Amniotic epithelial cell (primary cell): Measurements from ENCODE around the gene CDC42BPB.
"Not testable (repeated sequence)": the region's sequence is repeated elsewhere in the genome, so short reads cannot be mapped to it uniquely, and the experiment has no call there.

ENCODE experiments used
- DNase-seq: peaks from one replicate; pipeline ENCODE4 v3.0.0-alpha.2; 2010; ENCODE audit warnings: low read depth

Gene CDC42BPB

DNA sequence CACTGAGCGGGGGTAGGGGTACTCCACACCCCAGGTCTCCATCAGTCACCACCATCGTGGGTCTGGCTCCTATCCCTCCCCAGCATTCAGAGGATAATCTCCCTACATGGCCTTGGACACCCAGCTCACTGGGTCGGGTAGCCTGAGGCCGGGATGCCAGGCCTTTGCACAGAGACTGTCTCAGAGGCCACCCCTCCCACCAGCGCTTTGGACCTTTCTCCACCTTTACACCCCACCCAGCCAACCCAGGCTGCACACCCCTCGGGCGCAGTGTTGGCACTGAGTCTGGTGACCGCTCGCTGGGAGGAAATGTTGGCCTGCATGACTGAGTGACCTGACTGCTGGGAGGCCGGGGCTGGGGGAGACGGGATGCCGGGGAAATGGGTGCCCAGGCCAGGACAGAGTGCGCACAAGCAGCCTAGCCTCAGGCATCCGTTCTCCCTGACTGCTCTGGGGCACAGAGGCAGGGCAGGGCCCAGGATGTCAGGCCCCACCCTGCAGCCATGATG is 16.1 kb upstream of the CDC42BPB start:
- no peak for DNase-seq

DNA sequence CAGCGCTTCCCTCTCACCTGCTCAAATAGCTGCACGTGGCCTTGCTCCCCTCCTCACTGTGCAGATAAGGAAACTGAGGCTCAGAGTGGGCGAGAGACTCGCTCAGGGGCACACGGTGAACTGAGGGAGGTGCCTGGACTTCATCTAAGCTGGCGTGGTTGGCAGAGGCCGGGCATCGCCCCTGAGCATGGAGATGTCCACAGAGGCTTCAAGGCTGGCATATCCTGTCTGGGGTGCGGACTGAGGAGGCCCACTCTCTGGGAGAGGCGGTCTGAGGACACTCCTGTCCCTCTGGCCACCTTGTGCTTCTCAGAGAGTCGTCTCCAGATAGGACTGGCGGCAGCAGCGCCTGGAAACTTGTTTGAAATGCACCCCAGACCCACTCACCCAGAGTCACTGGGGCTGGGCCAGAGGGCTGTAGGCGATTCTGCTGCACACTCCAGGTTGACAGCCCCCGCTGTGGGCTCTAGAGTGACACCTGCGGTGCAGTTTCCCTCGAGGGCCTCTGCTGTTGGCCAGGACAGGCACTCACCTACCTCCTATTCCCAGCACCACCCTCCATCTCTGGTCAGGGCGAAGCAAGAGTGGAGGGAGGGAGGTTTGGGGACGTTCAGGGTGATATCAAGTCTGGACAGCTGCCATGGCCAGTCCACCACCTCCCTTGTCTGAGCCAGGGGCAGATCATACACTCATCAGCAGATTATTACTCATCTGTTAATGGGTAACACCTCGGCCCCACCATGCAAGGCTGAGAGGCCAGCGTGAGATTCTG is 15.4 kb upstream of the CDC42BPB start:
- DNase-seq, result no peak

DNA sequence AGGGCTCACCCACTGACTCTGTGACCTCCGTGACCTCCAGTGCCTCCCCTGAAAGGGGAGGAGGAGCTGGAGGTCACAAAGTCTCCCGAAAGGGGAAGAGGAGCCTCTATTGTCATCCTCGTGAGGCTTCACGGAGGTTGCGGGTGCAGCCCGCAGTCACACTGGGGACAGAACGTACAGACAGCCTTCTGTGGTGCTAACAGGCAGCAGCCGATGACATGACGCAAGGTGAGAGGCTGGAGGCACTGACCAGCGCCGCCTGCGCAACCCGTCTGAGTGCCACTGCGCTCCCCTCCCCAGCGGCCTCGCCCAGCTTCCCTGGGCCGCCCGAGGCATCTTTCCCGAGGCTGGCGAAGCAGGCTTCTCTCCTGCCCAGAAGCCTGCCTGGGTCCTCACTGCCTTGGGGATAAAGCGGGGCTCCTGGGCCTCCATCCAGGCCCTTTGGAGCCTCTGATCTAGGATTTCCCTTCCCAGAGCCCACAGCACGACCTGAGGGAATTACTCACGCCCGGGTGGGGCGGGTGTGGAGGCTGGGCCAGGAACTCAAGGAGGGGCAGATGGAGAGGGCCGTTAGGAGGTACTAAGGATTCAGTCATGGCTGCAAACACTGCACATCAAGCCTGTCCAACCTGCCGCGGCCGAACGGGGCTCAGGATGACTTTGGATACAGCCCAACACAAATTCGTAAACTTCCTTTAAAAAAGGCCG is 14.3 kb upstream of the CDC42BPB start:
- DNase-seq, result no peak

DNA sequence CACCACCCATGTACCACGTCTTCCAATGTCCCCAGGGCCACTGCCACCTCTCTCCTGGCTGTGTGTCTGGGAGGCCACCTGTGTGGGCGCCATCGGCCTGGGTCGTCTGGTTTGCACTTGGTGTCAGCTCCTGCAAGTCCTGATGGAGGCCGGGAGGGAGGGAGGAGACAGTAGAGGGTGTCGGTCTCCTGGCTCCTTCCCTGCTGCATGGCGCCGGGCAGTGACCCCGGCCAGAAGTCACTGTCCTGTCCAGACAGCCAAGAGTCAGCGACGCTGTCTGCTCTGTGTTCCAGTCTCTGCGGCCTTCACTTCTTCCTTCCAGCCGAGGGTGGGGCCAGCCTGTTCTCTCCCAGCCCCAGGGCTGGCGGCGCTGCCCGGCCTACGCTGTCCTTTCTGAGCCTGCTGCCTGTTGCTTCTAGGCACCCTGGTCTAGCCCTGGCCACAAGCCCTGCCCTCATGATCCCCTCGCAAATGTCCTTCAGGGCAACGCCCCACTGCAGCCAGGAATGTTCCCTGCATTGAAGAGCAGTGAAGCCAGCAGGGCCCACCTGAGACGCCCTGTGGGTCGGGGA is 13.7 kb upstream of the CDC42BPB start:
- no peak for DNase-seq

DNA sequence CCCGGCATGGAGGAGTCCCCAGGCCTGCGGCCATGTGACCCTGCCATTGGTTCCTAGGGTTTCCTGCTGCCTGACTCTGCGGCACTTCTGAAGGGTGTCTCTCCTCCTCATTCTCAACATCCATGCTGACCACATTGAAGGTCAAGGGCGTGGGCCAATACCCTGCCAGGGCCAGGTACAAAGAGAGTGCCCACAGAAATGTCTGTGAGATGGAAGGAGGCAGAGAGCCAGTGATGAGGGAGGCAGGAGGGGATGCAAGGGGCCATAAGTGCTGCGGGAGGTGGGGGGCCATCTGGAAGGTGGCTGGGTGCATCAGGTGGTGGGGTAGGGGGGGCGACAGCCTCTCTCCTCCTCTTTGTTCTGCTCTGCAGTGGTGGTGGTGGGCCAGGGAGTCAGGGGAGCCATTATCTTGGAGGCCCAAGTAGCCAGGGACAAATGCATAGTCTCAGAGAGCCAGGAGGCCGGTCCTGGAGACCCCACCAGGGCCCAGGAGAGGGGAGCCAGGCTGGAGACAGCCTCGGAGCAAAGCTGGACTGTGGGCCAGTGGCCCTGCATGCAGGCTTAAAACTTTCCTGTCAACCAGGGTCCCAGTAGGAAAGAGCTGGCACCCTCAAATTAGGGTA is 13.0 kb upstream of the CDC42BPB start:
- no peak for DNase-seq

DNA sequence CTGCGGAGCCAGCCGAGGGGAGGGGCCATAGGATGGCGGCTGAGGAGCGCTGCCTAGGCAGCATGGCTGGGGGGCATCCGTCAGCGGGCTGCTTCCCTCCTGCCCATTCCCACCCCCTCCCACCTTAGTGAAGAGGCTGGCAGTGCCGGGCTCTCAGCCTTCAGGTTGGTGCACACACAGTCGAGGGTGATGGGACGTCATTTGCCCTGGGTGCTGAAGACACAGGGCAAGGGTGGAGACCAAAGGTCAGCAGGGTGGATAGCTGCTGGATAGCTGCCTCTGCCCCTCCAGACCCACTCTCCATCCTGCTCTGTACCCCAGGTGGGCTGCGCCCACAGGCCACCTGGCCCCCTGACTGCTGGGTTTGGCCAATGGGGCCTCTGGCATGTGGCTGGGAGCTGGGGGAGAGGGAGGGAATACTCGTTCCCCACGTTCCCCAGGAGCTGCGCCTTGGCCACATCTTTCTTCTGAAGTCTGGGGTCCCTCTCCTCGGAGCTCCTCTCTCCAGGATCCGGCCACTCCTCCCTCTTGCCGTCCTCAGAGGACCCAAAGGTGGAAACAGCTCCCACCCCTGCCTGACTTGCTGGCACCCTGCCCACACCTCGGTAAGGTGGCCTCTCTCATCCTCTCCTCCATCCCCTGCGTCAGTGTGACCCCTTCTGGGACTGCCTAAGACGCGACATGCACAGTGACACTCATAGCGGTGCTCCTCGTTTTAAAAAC is 11.2 kb upstream of the CDC42BPB start:
- DNase-seq, result no peak

DNA sequence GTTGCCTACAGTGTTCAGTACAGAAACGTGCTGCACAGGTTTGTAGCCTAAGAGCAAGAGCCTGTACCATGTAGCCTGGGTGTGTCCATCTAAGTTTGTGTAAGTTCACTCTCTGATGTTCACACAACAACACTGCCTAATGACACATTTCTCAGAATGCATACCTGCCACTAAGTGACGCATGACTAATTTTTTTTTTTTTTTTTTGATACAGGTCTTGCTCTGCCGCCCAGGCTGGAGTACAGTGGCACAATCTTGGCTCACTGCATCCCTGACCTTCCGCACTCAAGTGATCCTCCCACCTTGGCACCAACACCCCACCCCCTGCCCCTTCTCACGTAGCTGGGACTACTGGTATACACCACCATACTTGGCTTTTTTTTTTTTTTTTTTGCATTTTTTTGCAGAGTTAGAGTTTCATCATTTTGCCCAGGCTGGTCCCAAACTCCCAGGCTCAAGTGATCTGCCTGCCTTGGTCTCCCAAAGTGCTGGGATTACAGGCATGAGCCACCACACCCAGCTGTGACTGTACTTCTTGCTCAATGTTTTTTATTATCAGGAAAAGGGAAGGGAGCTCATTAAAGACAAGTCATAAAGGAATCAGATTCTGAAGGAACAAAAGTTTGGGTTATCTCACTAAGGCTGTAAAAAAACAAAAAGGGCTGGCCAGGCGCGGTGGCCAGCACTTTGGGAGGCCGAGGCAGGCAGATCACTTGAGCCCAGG is 10.0 kb upstream of the CDC42BPB start:
- DNase-seq, result peak; percentile 63

DNA sequence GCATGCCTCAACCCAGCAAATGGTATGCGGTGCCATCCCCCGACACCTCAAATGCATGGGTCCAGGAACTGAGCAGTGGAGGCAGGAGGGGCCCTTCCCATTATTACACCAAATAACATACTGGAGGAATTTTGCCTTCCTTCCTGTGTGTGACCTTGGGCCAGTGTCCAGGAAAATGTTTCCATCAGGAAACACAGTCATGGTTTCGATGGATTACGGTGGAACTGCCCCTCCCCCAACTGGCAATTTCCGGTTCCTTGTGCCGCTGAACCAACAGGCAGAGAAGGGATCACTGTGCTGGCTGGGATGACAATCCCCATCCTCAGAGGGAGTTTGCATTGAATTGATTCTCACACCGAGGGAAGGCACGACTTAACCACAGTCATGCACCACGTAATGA is 9.1 kb upstream of the CDC42BPB start:
- DNase-seq, result no peak

DNA sequence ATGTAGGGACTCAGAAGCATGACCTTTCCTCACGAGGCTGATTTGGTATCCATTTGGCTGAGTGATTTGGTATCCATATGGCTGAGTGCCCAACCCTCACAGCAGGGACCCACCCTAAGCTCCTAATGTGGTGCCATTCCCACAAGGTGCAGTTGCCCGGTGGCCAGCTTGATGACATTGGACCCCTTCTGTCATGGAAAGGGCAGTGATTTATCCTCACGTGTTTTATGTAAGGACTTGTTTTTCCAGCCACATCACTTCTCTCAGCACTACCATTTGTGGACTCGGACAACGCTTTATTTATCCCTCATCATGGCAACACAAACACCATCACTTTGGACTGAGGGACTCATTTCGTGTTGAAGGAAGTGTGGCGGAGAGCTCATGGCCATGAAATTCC is 8.5 kb upstream of the CDC42BPB start:
- DNase-seq, result no peak

DNA sequence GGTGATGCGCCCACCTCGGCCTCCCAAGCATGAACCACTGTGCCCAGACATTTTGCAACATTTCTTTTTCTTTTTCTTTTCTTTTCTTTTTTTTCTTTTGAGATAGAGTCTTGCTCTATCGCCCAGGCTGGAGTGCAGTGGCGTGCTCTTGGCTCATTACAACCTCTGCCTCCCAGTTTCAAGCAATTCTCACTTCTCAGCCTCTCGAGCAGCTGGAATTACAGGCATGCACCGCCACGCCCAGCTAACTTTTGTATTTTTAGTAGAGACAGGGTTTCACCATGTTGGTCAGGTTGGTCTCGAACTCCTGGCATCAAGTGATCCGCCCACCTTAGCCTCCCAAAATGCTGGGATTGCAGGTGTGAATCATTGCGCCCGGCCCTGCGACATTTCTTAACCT is 7.6 kb upstream of the CDC42BPB start:
- no peak for DNase-seq

DNA sequence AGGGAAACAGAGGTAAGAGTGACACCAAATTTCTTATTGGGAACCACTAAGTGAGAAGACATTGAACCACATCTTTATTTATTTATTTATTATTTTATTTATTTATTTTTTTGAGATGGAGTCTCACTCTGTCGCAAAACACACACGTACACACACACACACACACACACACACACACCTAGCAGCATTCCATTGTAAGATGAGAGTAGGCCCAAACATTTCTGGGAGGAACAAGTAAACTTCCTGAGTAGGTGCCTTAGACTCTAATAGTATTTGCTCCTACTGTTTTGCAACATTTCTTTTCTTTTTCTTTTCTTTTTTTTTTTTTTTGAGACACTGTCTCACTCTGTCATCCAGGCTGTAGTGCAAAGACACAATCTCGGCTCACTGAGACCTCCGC is 7.1 kb upstream of the CDC42BPB start:
- DNase-seq, result no peak

DNA sequence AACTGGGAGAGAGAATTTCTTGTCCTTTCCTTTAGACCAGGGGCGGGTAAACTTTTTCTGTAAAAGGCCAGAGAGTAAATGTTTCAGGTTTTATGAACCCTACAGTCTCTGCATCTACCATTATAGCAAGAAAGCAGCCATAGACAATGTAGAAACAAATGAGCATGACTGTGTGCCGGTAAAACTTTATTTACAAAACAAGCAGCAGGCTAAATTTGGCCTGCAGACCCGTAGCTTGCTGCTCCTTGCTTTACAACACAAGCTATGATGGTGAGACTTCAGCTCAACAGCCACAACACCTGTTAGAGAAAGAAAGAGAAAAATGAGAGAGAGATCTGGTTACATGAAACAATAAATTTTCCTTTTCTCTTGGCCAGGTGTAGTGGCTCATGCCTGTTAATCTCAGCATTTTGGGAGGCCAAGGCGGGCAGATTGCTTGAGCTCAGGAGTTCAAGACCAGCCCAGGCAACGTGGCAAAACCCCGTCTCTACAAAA is 4.2 kb upstream of the CDC42BPB start:
- DNase-seq, result no peak

DNA sequence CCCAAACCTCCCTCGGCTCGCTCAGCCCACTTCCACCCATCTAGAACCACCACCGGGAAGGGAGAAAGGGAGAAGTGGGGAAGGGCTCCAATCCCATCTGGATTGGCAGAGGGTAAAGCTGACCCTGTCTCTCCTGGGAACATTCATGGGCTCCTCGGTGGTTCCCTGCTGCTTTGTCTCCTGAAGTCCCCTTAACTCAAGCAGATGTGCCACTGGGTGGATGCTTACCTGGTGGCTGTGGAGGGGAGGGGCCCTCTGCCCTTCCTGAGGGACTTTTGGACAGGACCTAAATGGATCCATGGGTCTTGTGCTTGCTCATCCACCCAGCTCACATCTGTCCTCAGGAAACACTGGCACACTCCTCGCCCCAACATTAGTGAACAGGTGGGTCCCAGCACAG is 2.2 kb upstream of the CDC42BPB start:
- no peak for DNase-seq

DNA sequence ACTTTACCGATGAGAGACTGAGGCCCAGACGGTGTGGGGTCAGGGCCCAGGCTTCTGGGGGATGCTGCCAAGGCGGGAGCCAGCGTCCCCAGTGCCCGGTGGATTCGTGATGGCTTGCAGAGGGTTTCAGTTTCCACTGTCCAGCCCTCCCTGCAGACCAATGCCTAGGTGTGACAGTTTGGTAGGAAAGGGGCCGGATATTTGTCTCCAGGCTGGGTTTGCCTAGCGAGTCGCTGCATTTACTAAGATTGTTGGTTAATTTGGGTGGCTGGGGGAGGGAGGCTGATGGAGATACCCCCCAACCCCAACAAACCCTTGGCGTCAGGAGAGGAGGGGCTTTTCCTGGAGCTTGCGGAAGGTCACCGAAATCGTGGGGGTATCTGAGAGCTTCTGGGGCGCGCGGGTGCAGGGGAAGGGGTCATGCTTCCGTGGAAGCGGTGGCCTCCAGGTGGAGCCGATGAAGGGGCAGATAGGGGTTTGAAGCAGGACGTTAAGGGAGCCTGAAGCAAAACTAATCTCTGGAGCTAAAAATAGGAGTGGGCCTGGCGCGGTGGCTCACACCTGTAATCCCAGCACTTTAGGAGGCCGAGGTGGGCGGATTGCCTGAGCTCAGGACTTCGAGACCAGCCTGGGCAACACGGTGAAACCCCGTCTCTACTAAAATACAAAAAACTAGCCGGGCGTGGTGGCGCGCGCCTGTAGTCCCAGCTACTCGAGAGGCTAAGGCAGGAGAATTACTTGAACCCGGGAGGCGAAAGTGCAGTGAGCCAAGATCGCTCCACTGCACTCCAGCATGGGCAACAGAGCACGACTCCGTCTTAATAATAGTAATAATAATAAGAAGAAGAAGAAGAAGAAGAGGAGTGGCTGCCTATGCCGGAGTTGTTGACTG is 1.1 kb upstream of the CDC42BPB start:
- no peak for DNase-seq

DNA sequence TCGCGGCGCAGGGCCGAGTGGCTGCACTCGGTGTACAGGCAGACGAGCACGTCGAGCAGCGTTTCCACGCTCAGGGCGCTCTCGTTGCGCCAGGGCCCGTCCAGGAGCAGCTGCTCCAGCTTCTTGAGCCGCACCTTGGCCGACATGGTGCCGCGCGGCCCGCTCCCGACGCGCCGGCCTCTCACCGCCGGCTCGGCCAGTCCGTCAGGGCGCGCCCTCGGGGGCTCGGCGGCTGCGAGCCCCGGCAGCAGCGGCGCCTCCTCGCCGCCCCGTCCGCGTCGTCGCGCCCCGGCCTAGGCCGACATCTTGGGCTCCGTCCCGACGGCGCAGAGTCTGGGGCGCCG is 349 bp downstream of the CDC42BPB start:
- DNase-seq, result peak; percentile 15

DNA sequence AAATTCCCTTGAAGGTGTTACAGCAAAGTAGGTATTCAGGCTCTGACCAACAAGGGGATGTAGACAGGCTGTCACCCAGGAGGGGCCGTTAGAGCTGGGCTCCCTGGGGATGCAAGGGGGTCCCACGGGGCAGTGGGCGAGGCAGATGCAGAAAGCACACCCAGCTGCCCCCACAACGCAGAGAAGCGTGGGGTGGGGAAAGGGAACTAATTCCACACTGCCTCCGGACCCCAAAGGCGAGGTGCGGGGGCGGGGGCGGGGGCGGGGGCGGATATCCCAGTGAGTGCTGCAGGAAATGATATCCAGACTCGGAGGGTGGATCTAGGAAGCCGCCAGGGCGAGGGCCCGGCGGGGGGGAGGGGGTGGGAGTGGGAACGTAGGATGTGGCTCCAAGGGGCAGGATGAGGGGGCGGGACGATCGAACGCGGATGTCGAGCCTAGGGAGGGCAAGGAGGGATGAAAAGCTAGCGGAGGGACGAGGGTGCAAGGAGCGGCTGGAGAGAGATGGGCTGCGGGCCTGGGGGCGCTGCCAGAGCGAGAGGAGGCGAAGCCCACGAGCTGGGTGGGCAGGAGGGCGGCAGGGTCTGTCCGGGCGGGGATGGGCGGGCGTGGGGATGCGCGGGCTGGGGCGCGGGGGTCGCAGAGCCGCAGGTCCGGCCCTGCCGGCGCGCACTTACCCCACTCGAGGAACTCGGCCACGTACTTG is 874 bp downstream of the CDC42BPB start:
- DNase-seq, result peak; percentile 63

DNA sequence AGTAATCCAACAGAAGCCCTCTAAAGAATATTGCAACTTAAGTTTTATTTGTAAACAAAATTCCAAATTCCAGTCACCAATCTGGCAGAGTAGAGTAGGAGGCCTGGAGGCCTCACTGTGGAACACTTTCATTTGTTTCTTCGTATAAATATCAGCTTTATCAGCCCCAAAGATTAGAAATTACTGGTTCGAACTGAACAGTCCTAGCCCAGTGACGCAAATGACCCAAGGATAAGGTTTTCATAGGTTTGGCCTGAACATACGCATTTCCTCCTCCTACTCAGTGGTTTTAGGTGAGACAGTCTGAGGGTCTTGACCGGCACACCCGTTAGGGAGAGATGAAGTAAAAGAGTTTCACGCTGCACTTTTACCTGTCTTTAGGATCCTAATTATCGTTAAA is 1.7 kb downstream of the CDC42BPB start:
- no peak for DNase-seq

DNA sequence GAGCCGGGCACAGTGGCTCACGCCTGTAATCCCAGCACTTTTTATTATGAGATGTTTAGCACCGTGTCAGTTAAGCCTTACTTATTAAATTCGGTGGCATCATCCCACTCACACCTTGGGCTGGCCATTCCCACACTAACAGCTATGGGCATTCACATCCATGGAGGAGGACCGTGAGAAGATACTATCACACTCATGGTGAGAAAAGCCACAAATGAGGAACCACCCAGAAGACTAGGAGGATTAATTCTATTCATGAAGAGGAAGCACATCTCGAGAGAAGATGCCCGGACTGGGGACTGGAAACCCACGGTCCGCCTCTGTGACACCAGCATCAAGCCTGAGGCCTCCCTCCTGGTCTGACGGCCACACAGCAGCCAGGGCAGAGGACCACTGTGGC is 4.9 kb downstream of the CDC42BPB start:
- DNase-seq, result no peak

DNA sequence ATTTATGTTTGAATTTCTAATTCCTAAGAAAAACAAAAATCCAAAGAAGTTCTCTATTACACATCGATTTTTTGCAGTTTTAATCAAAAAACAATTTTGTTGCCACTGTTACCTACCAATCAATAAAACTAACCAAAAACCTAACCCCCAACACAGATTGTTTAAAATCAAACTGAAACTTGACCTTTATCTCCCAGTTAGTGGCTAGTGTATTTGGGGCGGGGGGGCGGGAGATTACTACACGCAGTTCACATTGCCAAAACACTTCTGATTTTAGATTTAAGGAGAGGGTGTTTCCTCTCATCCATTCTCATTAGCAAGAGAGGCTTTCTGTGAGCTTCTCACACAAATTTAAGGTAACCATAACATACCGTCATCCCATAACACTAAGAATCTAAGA is 6.4 kb downstream of the CDC42BPB start:
- DNase-seq, result no peak

DNA sequence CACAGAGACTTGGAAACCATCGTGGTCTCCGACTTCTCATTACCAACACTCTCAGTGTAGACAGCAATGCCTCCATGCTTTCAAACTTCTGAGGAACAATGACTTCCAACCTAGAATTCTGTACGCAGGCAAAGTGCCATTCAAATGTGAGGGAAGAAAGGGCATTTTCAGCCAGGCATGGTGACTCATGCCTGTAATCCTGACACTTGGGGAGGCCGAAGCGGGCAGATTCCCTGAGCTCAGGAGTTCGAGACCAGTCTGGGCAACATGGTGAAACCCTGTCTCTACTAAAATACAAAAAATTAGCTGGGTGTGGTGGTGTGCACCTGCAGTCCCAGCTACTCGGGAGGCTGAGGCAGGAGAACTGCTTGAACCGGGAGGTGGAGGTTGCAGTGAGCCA is 9.9 kb downstream of the CDC42BPB start:
- DNase-seq, result not testable (repeated sequence)
